ENCODE measurements around the gene HS3ST6. TPM values are rescaled to one million over a fixed set of nuclear protein-coding genes. Genes with fewer than 3 reads are reported as not detected.

The HS3ST6 gene
- total and polyA plus RNA-seq, 2 of the 13 experiments (the other 11 are each of a cell fraction or from before 2014, with no cell fraction given): not detected

DNA sequence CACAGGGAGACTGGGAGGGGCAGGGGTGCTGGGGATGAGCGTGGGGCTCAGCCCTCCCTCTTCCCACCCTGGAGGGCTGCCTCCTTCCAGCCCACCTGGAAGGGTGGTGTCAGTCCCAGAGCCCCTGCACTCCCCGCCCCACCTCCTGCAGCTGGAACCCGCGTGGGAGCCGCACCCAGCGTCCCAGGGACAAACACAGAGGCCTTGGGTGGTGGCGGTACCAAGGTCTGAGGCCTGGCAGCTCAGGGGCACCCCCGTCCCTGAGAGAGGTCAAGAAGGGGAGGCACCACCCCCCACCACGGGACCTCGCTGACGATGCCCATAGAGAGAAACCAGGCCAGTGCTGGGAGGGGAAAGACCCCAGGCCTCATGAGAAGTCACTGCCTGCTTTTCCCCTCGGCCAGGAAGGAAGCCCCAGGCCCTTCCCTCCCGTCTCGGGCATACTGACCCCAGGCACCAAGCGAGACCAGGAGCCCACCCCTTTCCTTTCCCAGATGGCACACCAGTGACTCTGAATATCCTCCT is 4.1 kb downstream of the HS3ST6 start:
- Histone ChIP-seq H2AFZ (ENCODE audit: low read length) (no peak overlapping the region), H3K9me3 (ENCODE audit: low read length) (no peaks in the 10 kb centered on the region), H4K20me1 (ENCODE audit: insufficient read depth, low read length) (no peaks in the 10 kb centered on the region), H3K9ac (ENCODE audit: insufficient read depth, low read depth, low read length) (no peak overlapping the region), H3K79me2 (ENCODE audit: insufficient read depth, low read length) (no peaks in the 10 kb centered on the region), H3K27me3 (ENCODE audit: control insufficient read depth in 1 of 2, insufficient read depth in 2 of 2, low read length in 2 of 2) (peaks cover 25 to 66% of the 10 kb centered on the region in 2 experiments), H3K27ac (ENCODE audit: extremely low read length, insufficient read depth, low read length) (no peak overlapping the region), H3K36me3 (replicated peaks in 1 of 2; ENCODE audit: control insufficient read depth in 1 of 2, insufficient read depth in 2 of 2, low read length in 2 of 2) (no peaks in the 10 kb centered on the region), H3K4me1 (ENCODE audit: insufficient read depth, low read length) (peaks cover 9% of the 10 kb centered on the region), H3K4me3 (replicated peaks in 1 of 3; ENCODE audit: insufficient read depth in 1 of 3, low read depth in 2 of 3, low read length in 3 of 3) (no peak overlapping the region), H3K4me2 (ENCODE audit: low read depth, low read length) (no peak overlapping the region)
- no peak for TF ChIP-seq ATF6 (CRISPR knock-in tag; conservative IDR thresholded peaks at IDR 0.05)
- no peak for TF ChIP-seq FOXK2 (IDR thresholded peaks at IDR 0.05)
- no peak for TF ChIP-seq ZFP1 (CRISPR knock-in tag; IDR thresholded peaks at IDR 0.05)
- TF ChIP-seq ZNF20 (CRISPR knock-in tag; IDR thresholded peaks at IDR 0.05): no peak
- TF ChIP-seq KDM1A (CRISPR knock-in tag; IDR thresholded peaks at IDR 0.05): no peak
- TF ChIP-seq TOPORS (CRISPR knock-in tag; IDR thresholded peaks at IDR 0.05): no peak
- no peak for TF ChIP-seq MNT (IDR thresholded peaks at IDR 0.05)
- TF ChIP-seq, protein P1, sequence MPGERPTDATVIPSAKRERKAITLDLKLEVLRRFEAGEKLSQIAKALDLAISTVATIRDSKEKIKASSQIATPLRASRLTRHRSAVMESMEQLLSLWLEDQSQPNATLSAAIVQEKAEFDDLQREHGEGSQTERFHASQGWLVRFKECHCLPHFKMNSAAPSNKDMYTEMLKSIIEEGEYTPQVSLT (CRISPR knock-in tag; IDR thresholded peaks at IDR 0.05; ENCODE audit: borderline replicate concordance, low read depth): no peak
- TF ChIP-seq, protein P2, sequence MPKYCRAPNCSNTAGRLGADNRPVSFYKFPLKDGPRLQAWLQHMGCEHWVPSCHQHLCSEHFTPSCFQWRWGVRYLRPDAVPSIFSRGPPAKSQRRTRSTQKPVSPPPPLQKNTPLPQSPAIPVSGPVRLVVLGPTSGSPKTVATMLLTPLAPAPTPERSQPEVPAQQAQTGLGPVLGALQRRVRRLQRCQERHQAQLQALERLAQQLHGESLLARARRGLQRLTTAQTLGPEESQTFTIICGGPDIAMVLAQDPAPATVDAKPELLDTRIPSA (CRISPR knock-in tag; IDR thresholded peaks at IDR 0.05; ENCODE audit: borderline replicate concordance): no peak
- TF ChIP-seq SP4 (CRISPR knock-in tag; IDR thresholded peaks at IDR 0.05): no peak
- TF ChIP-seq, protein P3, sequence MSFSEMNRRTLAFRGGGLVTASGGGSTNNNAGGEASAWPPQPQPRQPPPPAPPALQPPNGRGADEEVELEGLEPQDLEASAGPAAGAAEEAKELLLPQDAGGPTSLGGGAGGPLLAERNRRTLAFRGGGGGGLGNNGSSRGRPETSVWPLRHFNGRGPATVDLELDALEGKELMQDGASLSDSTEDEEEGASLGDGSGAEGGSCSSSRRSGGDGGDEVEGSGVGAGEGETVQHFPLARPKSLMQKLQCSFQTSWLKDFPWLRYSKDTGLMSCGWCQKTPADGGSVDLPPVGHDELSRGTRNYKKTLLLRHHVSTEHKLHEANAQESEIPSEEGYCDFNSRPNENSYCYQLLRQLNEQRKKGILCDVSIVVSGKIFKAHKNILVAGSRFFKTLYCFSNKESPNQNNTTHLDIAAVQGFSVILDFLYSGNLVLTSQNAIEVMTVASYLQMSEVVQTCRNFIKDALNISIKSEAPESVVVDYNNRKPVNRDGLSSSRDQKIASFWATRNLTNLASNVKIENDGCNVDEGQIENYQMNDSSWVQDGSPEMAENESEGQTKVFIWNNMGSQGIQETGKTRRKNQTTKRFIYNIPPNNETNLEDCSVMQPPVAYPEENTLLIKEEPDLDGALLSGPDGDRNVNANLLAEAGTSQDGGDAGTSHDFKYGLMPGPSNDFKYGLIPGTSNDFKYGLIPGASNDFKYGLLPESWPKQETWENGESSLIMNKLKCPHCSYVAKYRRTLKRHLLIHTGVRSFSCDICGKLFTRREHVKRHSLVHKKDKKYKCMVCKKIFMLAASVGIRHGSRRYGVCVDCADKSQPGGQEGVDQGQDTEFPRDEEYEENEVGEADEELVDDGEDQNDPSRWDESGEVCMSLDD (CRISPR knock-in tag; IDR thresholded peaks at IDR 0.05; ENCODE audit: borderline replicate concordance): no peak
- no peak for TF ChIP-seq NR2F6 (IDR thresholded peaks at IDR 0.05)
- TF ChIP-seq NR2F6 (CRISPR knock-in tag; IDR thresholded peaks at IDR 0.05): no peak
- ChIA-PET CTCF (ENCODE audit: low intra/inter-chr PET ratio, low total read pairs) (no interaction called here), POLR2A (no interaction called here)
- BruUV-seq (replicated peaks): no TSS peak
- 3% methylated on average over 5 of the region's 15 CpGs for WGBS (ENCODE audit: low lambda C conversion rate)
- in situ Hi-C loops (cut with HindIII; ENCODE audit: extremely low pct_ligation_motif_present, low pct_unique_long_range_greater_than_20kb) (no loop called here), intact Hi-C loops (cut with micrococcal nuclease; ENCODE audit: unreplicated experiment) (no loop called here)
- DNase-seq (ENCODE audit: low spot score): no peak
- FAIRE-seq: no peak
- no peak for ATAC-seq
